ENCODE data around the gene NOP58.

NOP58 gene

DNA sequence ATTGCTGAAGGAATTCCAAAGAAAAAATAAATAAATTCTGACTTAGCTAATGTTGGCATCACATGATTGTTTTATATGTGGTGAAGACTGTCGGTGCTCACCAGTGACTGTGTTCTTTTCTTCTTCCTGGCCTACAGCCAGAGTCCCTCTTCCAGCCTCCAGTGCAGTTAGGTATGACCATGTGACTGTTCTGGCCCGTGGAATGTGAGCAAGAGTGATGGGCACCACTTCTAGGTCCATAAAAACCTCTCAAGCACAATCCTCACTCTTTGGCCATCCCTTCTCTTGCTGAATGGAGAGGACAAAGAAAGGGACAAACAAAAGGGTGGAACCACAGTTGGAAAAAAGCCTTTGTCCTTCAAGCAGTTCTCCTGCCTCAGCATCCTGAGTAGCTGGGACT, 71.6 kb downstream of the NOP58 start:
- no peaks in the 10 kb centered on the region for H3K4me1 Mint-ChIP-seq (ENCODE audit: low read depth)
- H3K4me3 Mint-ChIP-seq: no peak overlapping the region
- no peaks in the 10 kb centered on the region for H3K9me3 Mint-ChIP-seq
- H3K27me3 Mint-ChIP-seq: no peaks in the 10 kb centered on the region
- H3K36me3 Mint-ChIP-seq (ENCODE audit: low read depth): no peaks in the 10 kb centered on the region
- no peak overlapping the region for H3K27ac Mint-ChIP-seq

DNA sequence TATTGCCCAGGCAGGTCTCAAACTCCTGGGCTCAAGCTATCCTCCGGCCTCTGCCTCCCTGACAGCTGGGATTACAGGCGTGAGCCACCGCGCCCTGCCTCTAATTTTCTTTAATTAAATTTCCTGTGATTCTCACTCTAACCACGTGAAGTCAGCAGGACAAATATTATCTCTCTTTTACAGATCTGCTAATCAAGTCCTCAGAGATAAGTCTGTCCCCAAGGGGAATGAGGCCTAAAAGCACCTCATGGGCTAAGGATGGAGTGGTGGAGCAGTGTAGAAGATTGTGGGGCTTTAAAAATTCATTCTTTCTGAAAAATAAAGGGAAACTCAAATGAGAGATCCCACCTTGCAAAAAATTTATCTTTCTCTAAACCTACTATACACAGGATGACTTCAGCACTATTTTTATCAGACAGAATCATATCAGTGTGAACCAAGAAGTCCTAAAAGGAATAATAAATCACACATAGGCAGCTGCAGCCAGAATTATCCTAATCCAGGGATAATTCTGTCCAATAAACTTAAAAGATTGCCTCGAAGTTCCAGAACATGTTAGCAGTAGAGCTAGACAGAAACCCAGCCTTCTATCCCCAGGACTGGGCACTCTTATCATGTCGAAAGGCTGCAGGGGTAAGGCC, 72.3 kb downstream of the NOP58 start:
- H3K9me3 Mint-ChIP-seq: no peaks in the 10 kb centered on the region
- no peaks in the 10 kb centered on the region for H3K36me3 Mint-ChIP-seq (ENCODE audit: low read depth)
- no peaks in the 10 kb centered on the region for H3K27me3 Mint-ChIP-seq
- H3K4me3 Mint-ChIP-seq: no peak overlapping the region
- H3K4me1 Mint-ChIP-seq (ENCODE audit: low read depth): no peaks in the 10 kb centered on the region
- no peak overlapping the region for H3K27ac Mint-ChIP-seq

DNA sequence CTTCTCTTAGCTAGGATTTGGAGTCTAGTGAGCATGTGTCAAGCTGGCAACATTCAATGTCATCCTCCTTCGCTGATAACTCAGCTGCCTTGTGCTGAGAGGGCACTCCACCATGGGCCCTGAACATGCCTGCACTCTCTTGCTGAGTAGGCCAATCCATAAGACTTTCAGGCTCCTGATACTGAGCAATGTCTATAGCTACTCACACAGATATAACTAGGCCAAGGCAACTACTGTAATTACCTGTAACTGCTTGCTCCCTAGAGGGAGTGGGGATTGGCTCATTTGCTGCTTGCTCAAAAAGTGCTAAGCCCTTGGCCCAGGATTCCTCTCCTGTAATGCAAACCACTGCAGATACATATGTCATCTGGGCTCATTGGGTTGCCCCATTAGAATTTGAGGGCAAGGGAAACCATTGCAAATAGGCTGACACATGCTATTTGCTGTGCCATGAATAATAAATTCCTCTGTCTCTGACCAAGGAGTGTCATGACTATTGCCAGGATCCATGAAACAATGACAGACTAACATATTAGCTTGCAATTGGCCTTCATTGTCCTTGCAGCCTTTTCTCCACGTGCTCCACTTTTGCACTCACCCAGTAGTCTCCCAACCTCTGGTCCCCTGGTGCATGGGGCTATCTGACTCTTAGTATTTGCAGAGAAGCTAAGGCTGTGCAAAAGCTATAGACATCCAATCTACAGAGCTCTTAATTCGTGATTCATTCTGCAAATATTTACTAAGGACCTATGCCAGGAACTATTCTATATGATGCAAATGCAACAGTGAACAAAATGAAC, 73.7 kb downstream of the NOP58 start:
- Mint-ChIP-seq H3K36me3 (ENCODE audit: low read depth) (no peaks in the 10 kb centered on the region), H3K9me3 (no peaks in the 10 kb centered on the region), H3K27ac (no peak overlapping the region), H3K27me3 (no peaks in the 10 kb centered on the region), H3K4me1 (ENCODE audit: low read depth) (no peaks in the 10 kb centered on the region), H3K4me3 (no peak overlapping the region)

DNA sequence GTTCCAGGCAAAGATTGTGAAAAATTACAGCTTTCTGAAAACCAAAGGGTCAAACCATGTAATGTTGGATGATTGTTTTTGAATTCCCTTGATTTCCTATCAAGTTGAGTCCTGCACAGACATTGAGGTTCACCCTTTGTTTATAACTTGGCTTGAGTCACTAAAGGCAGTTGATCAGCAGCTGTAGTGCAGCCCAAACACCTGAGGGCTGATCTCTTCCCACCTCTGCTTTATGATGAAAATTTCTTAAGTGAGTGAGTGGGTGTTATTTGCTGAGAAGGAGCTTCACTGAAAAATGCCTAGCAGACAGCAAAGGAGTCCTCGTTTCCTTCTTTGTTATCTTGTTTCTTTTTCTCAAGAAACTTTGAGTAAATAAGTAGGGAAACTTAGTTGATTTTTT, 78.6 kb downstream of the NOP58 start:
- Mint-ChIP-seq H3K4me3 (no peak overlapping the region), H3K4me1 (ENCODE audit: low read depth) (no peaks in the 10 kb centered on the region), H3K27ac (no peak overlapping the region), H3K9me3 (no peaks in the 10 kb centered on the region), H3K27me3 (no peaks in the 10 kb centered on the region), H3K36me3 (ENCODE audit: low read depth) (no peaks in the 10 kb centered on the region)

DNA sequence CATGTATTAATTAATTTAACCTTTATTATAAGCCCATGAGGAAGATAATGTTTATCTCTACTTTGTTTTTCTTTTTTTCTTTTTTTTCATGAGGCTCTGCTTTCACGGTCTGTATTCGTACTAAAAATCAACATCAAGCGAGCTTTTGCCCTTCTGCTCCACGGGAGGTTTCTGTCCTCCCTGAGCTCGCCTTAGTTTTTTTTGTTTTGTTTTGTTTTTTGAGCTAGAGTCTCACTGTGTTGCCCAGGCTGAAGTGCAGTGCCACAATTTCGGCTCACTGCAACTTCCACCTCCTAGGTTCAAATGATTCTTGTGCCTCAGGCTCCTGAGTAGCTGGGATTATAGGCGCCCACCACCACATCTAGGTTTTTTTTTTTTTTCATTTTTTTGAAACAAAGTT, 80.6 kb downstream of the NOP58 start:
- Mint-ChIP-seq H3K36me3 (ENCODE audit: low read depth) (no peaks in the 10 kb centered on the region), H3K4me1 (ENCODE audit: low read depth) (no peaks in the 10 kb centered on the region), H3K9me3 (no peaks in the 10 kb centered on the region), H3K4me3 (no peak overlapping the region), H3K27ac (no peak overlapping the region), H3K27me3 (no peaks in the 10 kb centered on the region)
